K562 (cell line): Measurements from ENCODE around the gene TAL1. TPM values are rescaled to one million over a fixed set of nuclear protein-coding genes. Genes with fewer than 3 reads are reported as not detected.

ENCODE experiments used
- ARHGAP35 ChIP-seq: fragments of 450-650 bp; IDR thresholded peaks from 2 replicates; pipeline ENCODE4 v1.6.1; 2018; ENCODE audit not compliant: partially characterized antibody
- ARNT ChIP-seq, 2 experiments: fragments of 450-650 bp; IDR thresholded peaks; 2 replicates each; pipeline ENCODE4 v1.6.1; 2016; ENCODE audit warnings: mild to moderate bottlenecking in 1 of 2
- CAMTA2 ChIP-seq: fragments of 250-450 bp; sonication (Bioruptor Pico); conservative IDR thresholded peaks from 2 replicates; pipeline ENCODE4 v1.5.1; 2022
- CHD1 ChIP-seq: fragments of 200-600 bp; sonication (generic); IDR thresholded peaks from one replicate; pipeline ENCODE4 v1.6.1; 2012; ENCODE audit warnings: mild to moderate bottlenecking, moderate library complexity, low read length, inconsistent platforms
- CSDE1 ChIP-seq, 2 experiments: fragments of 450-650 bp; IDR thresholded peaks; 2 replicates each; pipeline ENCODE4 v1.6.1; 2016; ENCODE audit warnings: mild to moderate bottlenecking in 1 of 2
- DPF2 ChIP-seq: fragments of 450-650 bp; IDR thresholded peaks from 2 replicates; pipeline ENCODE4 v1.6.1; 2016
- EGR1 ChIP-seq: fragments of 450-650 bp; conservative IDR thresholded peaks from 2 replicates; pipeline ENCODE4 v1.6.1; 2017; ENCODE audit warnings: mild to moderate bottlenecking
- FOXP1 ChIP-seq: sonication (generic); formaldehyde crosslinking; IDR thresholded peaks from 2 replicates; pipeline ENCODE4 v1.8.0; 2022; ENCODE audit warnings: mild to moderate bottlenecking, missing genetic modification reagents
- HES1 ChIP-seq: fragments of 450-650 bp; IDR thresholded peaks from 2 replicates; pipeline ENCODE4 v1.6.1; 2016; ENCODE audit warnings: low read depth, mild to moderate bottlenecking, moderate library complexity
- KDM1A ChIP-seq, 2 experiments: fragments of 450-650 bp; IDR thresholded peaks; 2 replicates each; pipeline ENCODE4 v1.6.1; 2016; ENCODE audit warnings: mild to moderate bottlenecking in 2 of 2
- MYBL2 ChIP-seq, 2 experiments: fragments of 450-650 bp in 1 of 2; sonication (generic) in 1 of 2; formaldehyde crosslinking in 1 of 2; IDR thresholded peaks; 2 replicates each; pipeline versions ENCODE4 v1.6.1 to v1.8.1; 2017 to 2022; ENCODE audit warnings: borderline replicate concordance in 1 of 2, inconsistent platforms in 1 of 2, low read depth in 1 of 2, mild to moderate bottlenecking in 1 of 2, missing genetic modification reagents in 1 of 2, moderate library complexity in 1 of 2
- MYNN ChIP-seq, 2 experiments: sonication (generic); formaldehyde crosslinking in 1 of 2; IDR thresholded peaks; 2 replicates each; pipeline versions ENCODE4 v1.5.0 to v1.6.1; 2016 to 2020; ENCODE audit warnings: antibody characterized with exemption in 1 of 2, missing genetic modification reagents in 1 of 2
- NCOA1 ChIP-seq: fragments of 450-650 bp; IDR thresholded peaks from 2 replicates; pipeline ENCODE4 v1.6.1; 2016; ENCODE audit warnings: low read depth
- PHB ChIP-seq: fragments of 250-450 bp; sonication (Bioruptor Pico); IDR thresholded peaks from 2 replicates; pipeline ENCODE4 v1.5.0; 2021
- RNF219 ChIP-seq: fragments of 250-450 bp; sonication (Bioruptor Pico); IDR thresholded peaks from 2 replicates; pipeline ENCODE4 v1.5.0; 2022; ENCODE audit warnings: mild to moderate bottlenecking
- SMAD4 ChIP-seq: fragments of 250-450 bp; sonication (Bioruptor Pico); conservative IDR thresholded peaks from 2 replicates; pipeline ENCODE4 v1.8.0; 2021; ENCODE audit warnings: inconsistent platforms, mild to moderate bottlenecking, moderate library complexity
- SMARCA5 ChIP-seq: fragments of 450-650 bp; IDR thresholded peaks from 2 replicates; pipeline ENCODE4 v1.6.1; 2016
- SP1 ChIP-seq: sonication (generic); formaldehyde crosslinking; IDR thresholded peaks from 2 replicates; pipeline ENCODE4 v1.8.1; 2022; ENCODE audit warnings: mild to moderate bottlenecking, missing genetic modification reagents
- USF1 ChIP-seq: sonication (generic); formaldehyde crosslinking; IDR thresholded peaks from 2 replicates; pipeline ENCODE4 v1.9.0; 2022; ENCODE audit warnings: mild to moderate bottlenecking, missing genetic modification reagents
- VEZF1 ChIP-seq: fragments of 200-800 bp; sonication (Bioruptor generic); IDR thresholded peaks from 2 replicates; pipeline ENCODE4 v1.6.1; 2017; ENCODE audit warnings: missing genetic modification characterization, missing compliant biosample characterization
- ZFP30 ChIP-seq: fragments of 250-450 bp; sonication (Bioruptor Pico); IDR thresholded peaks from 2 replicates; pipeline ENCODE4 v1.8.0; 2022; ENCODE audit warnings: moderate library complexity, mild to moderate bottlenecking, inconsistent platforms, borderline replicate concordance
- ZNF174 ChIP-seq: fragments of 250-450 bp; sonication (Bioruptor Pico); IDR thresholded peaks from 2 replicates; pipeline ENCODE4 v1.4.0; 2020; ENCODE audit warnings: mild to moderate bottlenecking
- ZNF695 ChIP-seq: fragments of 450-650 bp; formaldehyde crosslinking; IDR thresholded peaks from 2 replicates; pipeline ENCODE4 v1.4.0; 2020; ENCODE audit warnings: mild to moderate bottlenecking, moderate library complexity
- ZNF699 ChIP-seq: fragments of 250-450 bp; sonication (Bioruptor Pico); IDR thresholded peaks from 2 replicates; pipeline ENCODE4 v1.8.0; 2021; ENCODE audit warnings: mild to moderate bottlenecking, moderate library complexity; ENCODE audit not compliant: insufficient replicate concordance
- ZNF717 ChIP-seq: fragments of 250-450 bp; sonication (Bioruptor Pico); IDR thresholded peaks from 2 replicates; pipeline ENCODE4 v1.5.0; 2021
- ZNF766 ChIP-seq: fragments of 200-800 bp; sonication (Bioruptor generic); conservative IDR thresholded peaks from 2 replicates; pipeline ENCODE4 v1.6.1; 2016; ENCODE audit warnings: missing genetic modification characterization, missing compliant biosample characterization
- polyA plus RNA-seq, 8 experiments: library from polyadenylated mRNA; depleted of rRNA in 4 of 8; stranded (reverse) in 5 of 8; unstranded in 3 of 8; fragments of >200 nt; fragmentation: Nextera tagmentation in 2 of 8; fragmentation: Illumina TruSeq in 1 of 8; extraction: Ambion mirVana in 2 of 8; extraction: Trizol in 1 of 8; gene quantifications; 2 replicates each; pipeline versions ENCODE4 v1.2.1 to v1.2.3, GENCODE V29; 2011 to 2014; ENCODE audit warnings: inconsistent platforms in 1 of 8, missing spikeins in 1 of 8
- total RNA-seq, 7 experiments: library from RNA; depleted of rRNA in 6 of 7; stranded (reverse); fragments of >200 nt in 6 of 7; fragmentation: Illumina TruSeq in 2 of 7; extraction: Trizol in 2 of 7; gene quantifications; 2 replicates each; pipeline versions ENCODE4 v1.2.1 to v1.2.3, GENCODE V29; 2011 to 2021; ENCODE audit warnings: low replicate concordance in 1 of 7

TAL1 gene
- total and polyA plus RNA-seq, 9 of the 15 experiments (the other 6 are each of a cell fraction or from before 2014, with no cell fraction given), result 18.5 to 106 (median 59.7) TPM

GRCh38 chr1:47213230-47213963 lies 18.6 kb downstream of the TAL1 start (continued):
- TF ChIP-seq VEZF1 (CRISPR knock-in tag) (peak; percentile 43), ARHGAP35 (no peak), HES1 (no peak), DPF2 (peak; percentile 38), SP1 (no peak), ZNF174 (CRISPR knock-in tag) (no peak), RNF219 (CRISPR knock-in tag) (0 out of 2 replicates have a peak, but pooled peaks have one; percentile 52), CSDE1 (IDR thresholded peaks at IDR 0.05) (no peak), FOXP1 (CRISPR knock-in tag) (no peak), CHD1 (peak; percentile 2), ZNF717 (CRISPR knock-in tag) (no peak), ZFP30 (CRISPR knock-in tag) (no peak), USF1 (CRISPR knock-in tag) (0 out of 2 replicates have a peak, but pooled peaks have one; percentile 21), MYNN (IDR thresholded peaks at IDR 0.05) (peak; percentile 81), MYNN (CRISPR knock-in tag; IDR thresholded peaks at IDR 0.05) (no peak), SMARCA5 (no peak), NCOA1 (no peak), PHB (CRISPR knock-in tag) (no peak), EGR1 (no peak), ZNF695 (CRISPR knock-in tag) (no peak), SMAD4 (CRISPR knock-in tag) (peak; percentile 21; the same call in 1 of the 2 replicates), KDM1A (IDR thresholded peaks at IDR 0.05) (no peak), ZNF766 (CRISPR knock-in tag) (0 out of 2 replicates have a peak, but pooled peaks have one; percentile 67), CAMTA2 (CRISPR knock-in tag) (0 out of 2 replicates have a peak, but pooled peaks have one; percentile 35), ARNT (IDR thresholded peaks at IDR 0.05) (no peak), MYBL2 (IDR thresholded peaks at IDR 0.05; ENCODE audit: low read depth) (no peak), MYBL2 (CRISPR knock-in tag; IDR thresholded peaks at IDR 0.05; ENCODE audit: borderline replicate concordance) (no peak), ZNF699 (CRISPR knock-in tag) (no peak)
